Measurements from ENCODE around the gene PRICKLE1. TPM values are rescaled to one million over a fixed set of nuclear protein-coding genes. Genes with fewer than 3 reads are reported as not detected.

PRICKLE1 gene
- total RNA-seq, 1 donor from 2014 or later: 18.8 TPM

- TF ChIP-seq CTCF (IDR thresholded peaks at IDR 0.05): no peak
- Histone ChIP-seq H3K36me3 (no peaks in the 10 kb centered on the region), H3K27ac (no peak overlapping the region), H3K9me3 (no peaks in the 10 kb centered on the region), H3K4me3 (no peak overlapping the region), H3K4me1 (no peaks in the 10 kb centered on the region), H3K27me3 (ENCODE audit: low read depth) (no peaks in the 10 kb centered on the region)
- DNase-seq: no peak
- intact Hi-C loops (cut with DNase I): no loop called here
- ATAC-seq: no peak
Measured at GRCh38 chr12:42496886-42497285, 92.7 kb downstream of the PRICKLE1 start.

GRCh38 chr12:42495244-42495643 is 94.3 kb downstream of the PRICKLE1 start:
- no peaks in the 10 kb centered on the region for H3K4me1 ChIP-seq
- no peak for DNase-seq
- no peak overlapping the region for H3K27ac ChIP-seq
- intact Hi-C loops (cut with DNase I): no loop called here
- no peaks in the 10 kb centered on the region for H3K9me3 ChIP-seq
- no peak overlapping the region for H3K4me3 ChIP-seq
- H3K36me3 ChIP-seq: no peaks in the 10 kb centered on the region
- ATAC-seq: no peak
- TF ChIP-seq CTCF (IDR thresholded peaks at IDR 0.05): no peak
- H3K27me3 ChIP-seq (ENCODE audit: low read depth): no peaks in the 10 kb centered on the region

GRCh38 chr12:42492267-42492666 is 97.3 kb downstream of the PRICKLE1 start:
- DNase-seq: no peak
- no peak for ATAC-seq

GRCh38 chr12:42490261-42490842 is 99.2 kb downstream of the PRICKLE1 start:
- TF ChIP-seq CTCF (IDR thresholded peaks at IDR 0.05): no peak
- intact Hi-C loops (cut with DNase I): no loop called here
- Histone ChIP-seq H3K27ac (no peak overlapping the region), H3K36me3 (no peaks in the 10 kb centered on the region), H3K4me1 (peaks cover 2% of the 10 kb centered on the region), H3K4me3 (no peak overlapping the region), H3K9me3 (no peaks in the 10 kb centered on the region), H3K27me3 (ENCODE audit: low read depth) (no peaks in the 10 kb centered on the region)
- ATAC-seq: no peak
- DNase-seq: no peak

More at GRCh38 chr12:42492267-42492666, 97.3 kb downstream of the PRICKLE1 start:
- no peaks in the 10 kb centered on the region for H3K36me3 ChIP-seq
- H3K9me3 ChIP-seq: no peaks in the 10 kb centered on the region
- TF ChIP-seq CTCF (IDR thresholded peaks at IDR 0.05): no peak
- intact Hi-C loops (cut with DNase I): no loop called here
- H3K27ac ChIP-seq: no peak overlapping the region
- no peaks in the 10 kb centered on the region for H3K4me1 ChIP-seq
- no peak overlapping the region for H3K4me3 ChIP-seq
- H3K27me3 ChIP-seq (ENCODE audit: low read depth): no peaks in the 10 kb centered on the region

GRCh38 chr12:42486407-42486806 is 103.1 kb downstream of the PRICKLE1 start:
- H3K36me3 ChIP-seq: no peaks in the 10 kb centered on the region
- intact Hi-C loops (cut with DNase I): no loop called here
- ATAC-seq: no peak
- TF ChIP-seq CTCF (IDR thresholded peaks at IDR 0.05): no peak
- no peaks in the 10 kb centered on the region for H3K27me3 ChIP-seq (ENCODE audit: low read depth)
- peaks cover 24% of the 10 kb centered on the region for H3K4me1 ChIP-seq
- no peak for DNase-seq
- H3K27ac ChIP-seq: no peak overlapping the region
- H3K9me3 ChIP-seq: no peaks in the 10 kb centered on the region
- H3K4me3 ChIP-seq: no peak overlapping the region

All from lower lobe of right lung (tissue), 2 donors.